Stimulated activated CD8-positive, alpha-beta memory T cell treated with anti-CD3 and anti-CD28 coated beads, Interleukin-7, amount 100 ng/mL, for 48 hours (primary cell): ENCODE measurements around the gene ITPA.
"Not testable (repeated sequence)": the region's sequence is repeated elsewhere in the genome, so short reads cannot be mapped to it uniquely, and the experiment has no call there.

Experiments used
- DNase-seq, 2 donors: peaks; one replicate each; pipeline ENCODE4 v3.0.0-alpha.2; 2020; ENCODE audit warnings: low read depth in 1 of 2; ENCODE audit errors: extremely low read depth in 1 of 2

The ITPA gene

DNA sequence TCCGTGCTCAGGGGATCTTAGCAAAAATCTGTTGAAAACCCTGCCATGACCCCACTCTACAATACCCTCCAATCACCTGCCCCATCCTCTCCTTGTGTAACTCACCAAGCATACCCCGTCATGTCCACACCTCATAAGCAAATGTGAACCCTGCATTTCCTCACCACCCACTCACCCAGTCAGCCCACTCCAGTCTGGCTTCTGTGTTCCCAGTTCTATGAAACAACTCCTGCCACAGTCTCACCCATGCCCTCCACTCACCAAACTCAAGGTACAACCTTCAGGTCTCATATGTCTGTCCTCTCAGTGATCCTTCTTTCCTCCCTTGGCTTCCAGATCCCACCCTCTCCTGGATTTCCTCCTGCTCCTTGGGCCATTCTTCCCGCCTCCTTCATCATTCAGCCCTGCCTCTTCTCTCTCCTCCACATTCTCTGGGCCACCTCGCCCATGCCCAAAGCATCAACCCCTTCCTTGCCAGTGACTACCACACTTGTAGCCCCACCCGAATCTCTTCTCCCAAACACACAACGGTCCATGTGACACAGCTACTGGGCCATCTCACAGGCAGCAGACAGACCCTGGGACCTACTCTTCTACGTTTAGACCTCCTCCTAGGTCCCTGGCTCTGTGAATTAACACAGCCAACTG, 13.6 kb upstream of the ITPA start:
- DNase-seq, result no peak

DNA sequence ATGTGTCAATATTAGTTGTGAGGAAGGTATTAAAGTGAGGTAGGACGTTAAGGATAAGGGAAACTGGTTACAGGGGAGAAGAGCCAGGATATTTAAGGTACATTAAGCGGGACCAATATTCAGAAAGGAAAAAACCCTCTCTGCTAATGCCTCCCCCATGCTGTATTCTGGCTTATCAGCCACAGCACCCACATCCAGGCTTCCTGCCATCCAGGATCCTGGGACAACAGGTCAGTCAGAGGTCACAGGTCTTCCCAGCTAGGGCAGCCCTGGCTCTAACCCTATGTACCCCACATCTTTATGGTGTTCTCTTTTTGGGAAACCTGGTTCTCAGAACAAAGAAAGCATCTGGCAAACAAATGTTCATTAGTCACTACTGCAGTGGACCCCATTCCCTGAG, 10.1 kb upstream of the ITPA start:
- DNase-seq, result no peak

DNA sequence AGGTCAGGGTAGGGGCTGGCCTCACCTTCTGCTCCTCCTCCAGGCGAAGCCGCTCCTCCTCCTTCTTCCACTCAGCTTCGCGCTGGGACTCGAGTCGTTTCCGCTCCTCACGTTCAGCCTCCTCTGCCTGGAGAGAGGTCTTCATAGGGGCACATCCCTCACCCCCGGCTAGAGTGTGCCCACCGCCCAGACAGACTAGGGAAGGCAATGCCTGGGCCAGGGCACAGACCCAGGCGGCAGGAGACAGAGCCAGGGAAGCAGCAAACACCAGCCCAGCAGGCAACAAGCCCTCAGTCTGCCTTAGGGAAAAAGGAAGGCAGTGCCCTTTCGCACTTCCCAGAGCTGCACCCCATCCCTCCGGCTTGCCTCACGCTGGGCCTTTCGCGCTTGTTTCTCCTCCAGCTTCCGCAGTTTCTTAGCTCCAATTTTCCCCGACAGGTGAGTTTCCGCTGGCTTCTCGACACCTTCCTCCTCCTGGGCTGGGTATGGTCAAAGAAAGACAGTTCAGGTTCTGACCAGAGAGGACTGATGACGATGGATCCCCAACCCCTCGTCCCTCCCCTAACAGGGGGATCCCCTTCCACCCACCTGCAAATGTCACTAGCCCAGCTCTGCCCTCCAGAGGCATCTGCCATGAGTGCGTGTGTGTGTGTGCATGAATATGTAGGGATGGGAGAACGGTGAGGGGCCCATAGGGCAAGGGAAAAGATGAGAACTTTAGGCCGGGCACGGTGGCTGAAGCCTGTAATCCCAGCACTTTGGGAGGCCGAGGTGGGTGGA, 9.1 kb upstream of the ITPA start:
- DNase-seq, result no peak

DNA sequence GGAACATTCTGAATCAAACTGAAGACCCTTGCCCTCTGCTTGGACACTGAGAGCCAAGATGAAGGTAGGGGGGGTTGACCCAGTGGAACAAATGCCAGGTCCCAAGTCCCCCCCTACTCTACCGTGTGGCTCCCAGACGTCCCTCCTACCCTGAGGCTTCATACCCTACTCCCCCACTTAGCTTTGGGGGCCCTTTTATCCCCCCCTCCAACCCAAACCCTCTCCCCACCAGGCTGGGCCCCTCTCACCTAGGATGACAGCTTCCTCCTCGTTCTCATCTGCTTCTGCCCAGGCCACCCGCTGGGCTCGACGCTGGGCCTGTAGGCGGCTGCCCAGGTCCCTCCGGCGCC, 6.4 kb upstream of the ITPA start:
- DNase-seq, result no peak

DNA sequence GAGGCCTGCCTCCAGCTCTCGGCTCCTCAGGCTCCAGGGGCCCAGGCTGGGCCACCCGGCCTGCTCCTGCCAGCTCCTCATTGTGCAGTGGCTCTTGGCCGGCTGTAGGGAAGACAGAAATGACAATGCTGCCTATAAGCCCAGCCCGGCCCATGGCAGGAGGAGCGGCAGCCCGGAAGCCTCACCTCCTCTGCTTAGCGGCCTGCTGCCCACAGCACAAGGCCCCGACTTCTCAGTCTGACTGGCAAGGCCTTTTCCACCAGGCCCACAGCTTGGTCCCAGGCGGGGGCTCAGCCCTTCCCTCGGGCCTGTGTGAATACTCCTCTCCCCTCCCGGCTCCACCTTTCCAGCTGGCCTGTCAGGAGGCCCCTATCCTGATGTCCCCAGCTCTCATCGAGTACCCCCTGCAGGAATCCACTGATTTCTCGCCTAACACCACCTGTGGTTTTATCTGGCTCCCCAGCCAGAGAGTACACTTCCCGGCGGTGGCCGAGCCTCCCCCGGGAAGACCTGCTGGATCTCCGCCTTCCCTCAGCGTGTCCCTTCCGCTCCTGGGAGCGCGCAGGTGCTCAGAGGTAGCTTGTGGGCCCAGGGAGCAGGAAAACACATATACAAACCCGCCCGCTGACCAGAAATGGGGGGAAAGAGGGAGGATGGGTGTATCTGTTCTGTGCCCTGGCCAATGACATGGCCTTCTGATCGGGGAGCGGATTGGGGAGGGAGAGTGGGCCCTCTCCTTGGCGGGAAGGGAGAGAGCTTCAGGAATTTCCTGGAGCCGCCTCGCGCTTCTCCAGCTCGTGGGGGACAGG, 5.8 kb upstream of the ITPA start:
- DNase-seq, result peak in 1 of 2 donors; percentile 29

DNA sequence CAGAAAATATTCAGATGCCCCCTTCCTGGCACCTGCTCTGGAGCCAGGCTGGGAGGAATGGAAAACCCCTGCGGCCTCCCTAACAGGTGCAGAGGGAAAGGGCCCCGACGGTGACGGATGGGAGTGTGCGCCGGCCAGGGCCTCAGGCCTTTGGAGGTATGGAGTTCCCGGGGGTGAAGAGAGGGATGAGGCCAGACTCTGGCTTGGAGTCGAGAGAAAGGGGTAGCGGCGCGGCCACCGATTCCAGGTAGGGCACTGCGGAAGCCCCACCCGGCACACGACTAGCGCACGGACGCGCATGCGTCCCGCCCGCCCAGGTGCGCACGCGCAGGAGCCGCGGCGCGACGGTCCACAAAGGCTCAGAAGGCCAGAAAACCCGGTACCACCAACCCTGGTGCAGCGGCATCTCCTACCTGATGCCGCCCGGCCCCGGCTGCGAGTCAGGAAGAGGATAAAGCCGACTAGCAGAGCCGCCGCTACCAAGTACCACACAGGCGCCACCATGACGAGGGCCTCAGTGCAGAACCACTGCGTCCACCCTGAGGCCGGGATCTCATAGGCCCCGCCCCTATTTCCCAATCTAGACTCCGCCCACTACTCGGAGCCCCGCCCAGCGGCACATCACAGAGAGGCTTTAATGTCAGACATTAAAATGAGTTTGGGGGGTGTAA, 5.0 kb upstream of the ITPA start, which contains the start of gene DDRGK1:
TSS of gene DDRGK1 (minus strand) at position 559 of the 671 bp plus-strand sequence. CDS start at position 504, 55 bp downstream.
- DNase-seq, result peak; percentile 73 to 77

DNA sequence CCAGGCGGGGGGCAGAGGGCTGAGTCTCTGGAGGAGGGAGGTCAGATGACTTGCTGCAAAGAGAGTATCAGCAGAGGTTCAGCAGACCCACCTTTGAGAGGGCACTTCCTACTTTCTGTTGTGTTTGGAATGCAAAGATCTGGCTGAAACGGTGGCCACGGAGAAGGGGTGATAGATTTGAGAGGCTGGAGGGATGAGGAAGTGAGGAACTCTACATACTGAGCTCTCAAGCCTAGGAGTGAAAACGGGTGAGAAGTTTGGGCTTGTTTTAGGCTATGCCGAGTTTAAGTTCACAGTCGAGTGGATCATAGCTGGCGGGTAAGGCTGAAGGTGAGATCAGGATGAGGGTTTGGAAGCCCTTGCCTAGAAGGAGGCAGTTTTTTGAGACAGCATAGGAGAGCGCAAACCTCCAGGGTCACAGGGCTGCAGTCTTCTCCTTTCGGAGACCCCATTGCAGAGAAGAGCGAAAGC, 477 bp upstream of the ITPA start:
- DNase-seq, result no peak

DNA sequence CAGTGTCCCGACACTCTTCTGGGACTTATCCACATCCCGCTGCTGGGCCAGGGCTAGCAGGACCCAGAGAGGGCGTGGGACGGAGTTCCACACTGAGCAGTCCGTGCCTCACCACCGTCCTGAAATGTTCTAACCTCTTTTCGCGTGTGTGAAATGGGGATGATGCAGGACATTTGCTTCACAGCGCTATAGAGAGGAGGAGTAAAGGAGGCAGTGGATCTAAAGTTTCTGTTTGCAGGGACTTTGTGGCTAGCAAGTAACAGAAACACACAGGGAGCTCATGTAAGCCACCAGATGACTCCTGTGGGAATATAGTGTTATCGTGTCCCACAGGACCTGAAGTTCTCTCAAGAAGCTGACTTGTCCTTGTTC, 634 bp downstream of the ITPA start:
- DNase-seq, result no peak

DNA sequence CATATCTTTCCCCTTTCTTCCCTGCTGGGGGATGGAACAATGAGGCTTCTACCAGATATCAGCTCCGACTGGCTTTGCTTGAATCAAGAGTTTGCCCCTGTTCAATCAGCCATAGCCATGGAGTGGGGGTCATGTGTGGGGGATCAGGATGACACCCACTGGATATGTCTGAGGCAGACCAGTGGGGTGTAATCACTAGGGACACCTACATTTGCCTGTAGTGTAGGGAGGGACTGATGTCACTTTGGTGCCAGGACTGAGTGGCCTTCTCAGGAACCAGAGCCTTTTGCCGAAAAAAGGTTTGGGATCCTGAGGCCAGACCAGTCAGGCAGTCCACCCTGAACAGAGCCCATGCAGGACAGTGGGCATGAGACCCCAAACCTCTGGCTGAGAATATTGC, 1.0 kb downstream of the ITPA start:
- no peak for DNase-seq

DNA sequence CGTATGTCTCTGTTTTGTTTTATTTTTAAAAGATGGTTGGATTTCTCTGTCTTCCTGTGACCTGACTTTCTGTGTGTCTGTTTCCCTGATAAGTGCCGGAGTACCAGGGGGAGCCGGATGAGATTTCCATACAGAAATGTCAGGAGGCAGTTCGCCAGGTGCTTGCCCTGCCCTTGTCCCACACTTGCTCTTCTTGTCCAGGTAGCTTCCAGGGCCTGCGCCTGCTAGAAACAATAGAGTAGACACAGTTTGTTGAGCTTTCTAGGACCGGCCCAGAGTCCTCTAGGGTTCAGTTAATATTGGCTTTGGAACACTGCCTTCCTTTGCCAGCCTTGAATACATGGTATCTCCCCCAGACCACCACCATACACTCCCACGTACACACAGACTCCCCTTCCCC, 3.9 kb downstream of the ITPA start:
- DNase-seq, result no peak

DNA sequence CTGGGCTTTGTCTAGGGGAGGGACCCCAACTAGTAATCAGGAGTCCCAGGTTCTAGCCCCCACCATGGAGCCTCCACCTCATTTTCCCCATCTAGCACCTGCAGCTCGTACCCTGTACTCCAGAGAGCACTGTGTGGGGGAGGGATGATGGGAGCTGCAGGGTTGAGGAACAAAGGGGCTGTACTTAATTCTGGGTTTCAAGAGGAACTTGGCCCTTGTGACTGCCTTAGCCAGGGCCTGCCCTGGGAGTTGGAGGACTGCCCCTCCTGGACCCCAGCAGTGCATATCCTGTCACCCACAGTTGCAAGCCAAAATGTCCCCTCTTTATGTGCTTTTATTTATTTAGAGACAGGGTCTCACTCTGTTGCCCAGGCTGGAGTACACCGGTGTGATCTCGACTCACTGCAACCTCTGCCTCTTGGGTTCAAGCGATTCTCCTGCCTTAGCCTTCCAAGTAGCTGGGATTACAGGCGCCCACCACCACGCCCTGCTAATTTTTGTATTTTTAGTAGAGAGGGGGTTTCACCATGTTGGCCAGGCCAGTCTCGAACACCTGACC, 6.1 kb downstream of the ITPA start:
- not testable (repeated sequence) for DNase-seq

DNA sequence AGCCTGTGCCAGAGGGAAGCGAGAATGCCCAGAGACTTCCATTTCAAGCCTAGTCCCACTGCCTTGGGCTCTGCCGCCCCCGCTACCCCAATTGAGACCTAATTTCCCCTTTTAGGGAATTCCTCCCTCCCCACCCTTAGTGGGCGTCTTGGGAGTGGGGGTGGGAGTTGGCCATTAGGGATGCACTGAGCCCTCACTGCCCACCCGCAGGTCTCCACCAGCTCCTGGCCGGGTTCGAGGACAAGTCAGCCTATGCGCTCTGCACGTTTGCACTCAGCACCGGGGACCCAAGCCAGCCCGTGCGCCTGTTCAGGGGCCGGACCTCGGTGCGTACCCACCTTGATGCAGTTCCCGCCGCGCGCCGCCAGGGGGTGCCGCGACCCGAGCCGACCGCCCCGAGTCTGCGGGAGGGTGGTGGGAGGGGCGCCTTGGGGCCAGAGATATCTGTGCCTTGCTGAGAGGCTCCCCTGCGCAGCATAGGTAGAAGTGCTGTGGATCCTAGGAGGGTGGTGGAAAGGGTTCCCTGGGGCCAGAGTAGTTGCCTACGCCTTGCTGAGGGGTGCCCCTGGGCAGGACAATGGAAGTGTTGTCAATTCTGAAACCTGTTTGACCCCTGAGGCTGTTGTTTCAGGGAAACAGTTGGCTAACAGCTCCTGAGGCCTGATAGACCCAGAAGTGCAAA, 9.2 kb downstream of the ITPA start:
- peak; percentile 59 to 69 for DNase-seq

DNA sequence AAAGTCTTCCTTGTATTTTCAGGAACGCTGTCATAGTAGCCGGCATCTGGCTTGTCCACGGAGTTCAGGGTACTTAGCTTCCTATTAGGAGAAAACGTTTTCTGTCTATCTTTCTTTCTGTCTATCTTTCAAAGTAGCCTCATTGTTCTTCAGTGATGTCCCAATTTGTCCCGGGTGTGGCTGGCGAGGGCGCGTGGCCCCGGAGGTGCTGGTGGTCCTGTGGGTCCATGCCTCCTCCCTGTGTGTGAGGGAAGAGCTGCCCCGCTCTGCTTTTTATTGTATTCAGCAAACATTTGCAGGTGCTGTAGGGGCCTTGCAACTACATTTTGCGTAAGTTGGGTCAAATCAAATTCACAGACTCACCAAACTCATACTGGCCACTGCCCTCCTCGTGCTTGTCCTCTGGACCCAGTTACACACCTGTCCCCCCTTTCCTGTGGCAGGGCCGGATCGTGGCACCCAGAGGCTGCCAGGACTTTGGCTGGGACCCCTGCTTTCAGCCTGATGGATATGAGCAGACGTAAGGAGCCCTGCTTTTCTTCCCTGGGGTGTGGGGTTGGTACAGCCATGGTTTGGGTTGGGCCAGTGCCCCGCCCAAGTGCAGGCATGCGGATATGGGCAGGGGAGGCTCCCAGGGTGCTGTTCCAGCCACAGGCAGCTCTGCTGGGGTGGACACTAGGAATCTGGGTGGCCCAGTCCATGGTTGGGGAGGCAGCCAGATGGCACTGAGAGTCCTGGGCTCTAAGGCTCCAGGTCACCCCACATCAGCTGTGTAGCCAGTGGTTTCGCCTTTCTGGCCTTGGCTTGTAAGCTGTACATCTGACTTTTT, 12.3 kb downstream of the ITPA start:
- no peak for DNase-seq

DNA sequence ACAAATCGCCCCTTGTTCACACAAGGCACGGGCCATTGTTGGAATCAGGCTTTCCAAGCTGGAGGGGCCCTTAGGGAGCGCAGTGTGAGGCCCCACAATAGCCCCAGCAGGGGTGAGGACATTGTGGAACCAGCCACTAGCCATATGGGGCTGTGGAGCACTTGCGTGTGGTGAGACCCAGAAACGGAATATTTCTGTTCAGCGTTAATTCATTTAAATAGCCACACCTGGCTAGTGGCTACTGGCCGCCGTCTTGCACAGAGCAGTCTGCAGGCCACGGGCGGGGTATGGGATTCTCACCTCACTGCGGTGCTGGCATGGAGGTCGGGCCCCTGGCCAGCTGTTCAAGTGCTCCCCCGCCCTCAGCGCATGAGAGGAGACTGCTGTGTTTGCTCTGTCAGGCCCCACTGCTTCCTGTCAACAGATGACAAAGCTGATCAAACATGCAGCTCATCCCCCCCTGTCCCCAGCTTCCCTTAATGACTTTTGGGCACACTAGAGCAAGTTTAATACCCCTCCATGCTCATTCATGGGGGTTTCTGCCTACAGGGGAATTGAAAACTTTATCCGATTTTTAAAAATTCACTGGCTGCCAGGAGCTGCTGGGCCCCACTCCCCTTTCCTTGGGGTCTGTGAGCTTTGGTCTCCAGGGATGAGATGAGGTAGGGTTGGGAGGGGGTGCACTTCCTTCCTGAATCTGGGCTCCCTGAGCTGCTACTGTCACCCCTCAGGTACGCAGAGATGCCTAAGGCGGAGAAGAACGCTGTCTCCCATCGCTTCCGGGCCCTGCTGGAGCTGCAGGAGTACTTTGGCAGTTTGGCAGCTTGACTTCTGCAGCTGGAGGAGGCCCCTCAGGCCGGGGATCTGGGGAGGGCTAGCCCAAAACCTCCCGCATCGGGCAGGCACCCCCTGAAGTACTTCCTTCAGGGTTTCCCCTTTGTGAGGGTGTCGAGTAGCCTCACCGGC, 13.6 kb downstream of the ITPA start:
- no peak for DNase-seq

DNA sequence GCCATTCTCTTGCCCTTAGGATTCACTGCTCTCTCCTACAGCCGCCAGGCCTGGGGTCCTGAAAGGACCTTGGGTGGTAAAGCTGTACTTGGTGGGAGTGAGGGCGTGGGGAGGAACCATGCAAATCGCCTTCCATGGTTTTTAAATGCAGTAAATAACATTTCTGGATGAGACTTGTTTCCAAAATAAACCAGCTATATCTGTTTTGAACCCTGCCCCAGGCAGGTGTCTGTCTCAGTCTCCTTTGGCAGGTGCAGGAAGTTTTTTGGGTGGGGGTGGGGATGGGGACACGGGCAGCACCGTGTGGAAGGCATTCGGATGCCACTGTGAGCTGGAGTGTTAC, 14.3 kb downstream of the ITPA start:
- DNase-seq, result no peak

DNA sequence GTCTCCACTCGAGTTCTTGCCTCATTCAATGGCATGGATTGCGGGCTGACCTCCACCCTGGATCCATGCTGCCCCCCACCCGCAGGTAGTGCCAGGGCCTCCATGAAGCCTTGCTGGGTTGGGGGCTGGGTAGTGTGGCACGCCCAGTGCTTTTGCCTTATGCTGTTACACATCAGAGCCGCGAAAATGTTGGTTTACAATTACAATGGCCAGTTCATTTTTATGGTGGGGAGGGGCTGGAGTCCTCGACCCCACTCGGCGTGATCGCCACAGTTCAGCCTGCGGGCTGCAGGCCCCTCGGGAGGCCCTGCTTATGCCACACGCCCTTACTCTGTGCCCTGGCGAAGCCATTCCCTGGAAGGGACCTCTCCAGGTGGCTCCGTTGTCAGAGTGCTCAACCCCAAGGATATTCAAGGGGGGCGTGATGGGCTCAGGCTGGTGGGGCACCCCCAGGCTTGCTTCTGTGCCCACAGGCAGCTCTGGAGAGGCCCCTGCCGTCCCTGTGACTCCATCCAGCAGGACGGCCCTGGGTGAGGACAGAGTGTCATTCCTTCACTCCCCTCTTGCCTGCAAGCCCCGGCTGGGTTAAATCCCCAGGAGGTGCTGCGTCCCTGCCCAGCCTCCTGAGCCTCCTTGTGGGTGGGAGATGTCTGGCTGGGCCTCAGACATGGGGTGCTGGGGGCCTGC, 14.8 kb downstream of the ITPA start:
- DNase-seq, result no peak

DNA sequence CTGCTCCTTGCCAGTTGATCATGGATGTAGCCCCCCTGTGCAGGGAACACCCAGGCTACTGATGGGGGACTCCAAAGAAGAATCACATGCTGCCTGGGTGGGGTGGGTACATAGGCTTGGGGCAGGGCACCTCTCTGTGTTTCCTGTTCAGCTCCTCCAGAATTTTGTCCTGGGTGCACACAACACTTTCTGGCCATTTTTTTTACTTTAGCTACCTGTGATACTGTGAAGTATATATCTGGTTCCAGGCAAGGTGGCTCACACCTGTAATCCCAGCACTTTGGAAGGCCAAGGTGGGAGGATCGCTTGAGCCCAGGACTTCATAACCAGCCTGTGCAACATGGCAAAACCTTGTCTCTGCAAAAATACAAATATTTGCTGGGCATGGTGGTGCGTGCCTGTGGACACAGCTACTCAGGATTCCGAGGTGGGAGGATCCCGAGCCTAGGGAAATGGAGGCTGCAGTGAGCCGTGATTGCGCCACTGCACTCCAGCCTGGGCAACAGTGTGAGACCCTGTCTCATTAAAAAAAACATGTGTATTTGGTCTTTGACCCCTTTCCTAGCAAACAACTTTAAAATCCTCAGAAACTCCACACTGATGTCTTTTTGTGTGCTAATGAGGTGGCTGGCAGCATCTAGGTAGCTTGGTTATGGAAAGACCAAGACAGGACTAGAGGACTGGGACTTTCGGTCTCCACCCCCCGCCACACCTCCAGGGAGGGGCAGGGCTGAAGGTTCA, 15.6 kb downstream of the ITPA start:
- no peak for DNase-seq
